Fibroblast of pulmonary artery (primary cell): Measurements from ENCODE around the gene BST2.
A peak's percentile ranks its signal among the peaks of the same experiment; 100 is the strongest.

ENCODE experiments used
- DNase-seq: peaks from one replicate; pipeline ENCODE4 v3.0.0-alpha.2; 2010; ENCODE audit warnings: low read depth
- H3K4me3 ChIP-seq: replicated peaks from 2 replicates; pipeline ENCODE4 v1.5.1; 2011; ENCODE audit warnings: low read depth, mild to moderate bottlenecking, control low read depth, low read length, moderate library complexity
- TF ChIP-seq, protein P1 (sequence below): IDR thresholded peaks from 2 replicates; pipeline ENCODE4 v1.5.1; 2011; ENCODE audit warnings: mild to moderate bottlenecking, control low read depth, low read length, inconsistent platforms; ENCODE audit errors: missing control alignments

BST2 gene, protein sequence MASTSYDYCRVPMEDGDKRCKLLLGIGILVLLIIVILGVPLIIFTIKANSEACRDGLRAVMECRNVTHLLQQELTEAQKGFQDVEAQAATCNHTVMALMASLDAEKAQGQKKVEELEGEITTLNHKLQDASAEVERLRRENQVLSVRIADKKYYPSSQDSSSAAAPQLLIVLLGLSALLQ

DNA sequence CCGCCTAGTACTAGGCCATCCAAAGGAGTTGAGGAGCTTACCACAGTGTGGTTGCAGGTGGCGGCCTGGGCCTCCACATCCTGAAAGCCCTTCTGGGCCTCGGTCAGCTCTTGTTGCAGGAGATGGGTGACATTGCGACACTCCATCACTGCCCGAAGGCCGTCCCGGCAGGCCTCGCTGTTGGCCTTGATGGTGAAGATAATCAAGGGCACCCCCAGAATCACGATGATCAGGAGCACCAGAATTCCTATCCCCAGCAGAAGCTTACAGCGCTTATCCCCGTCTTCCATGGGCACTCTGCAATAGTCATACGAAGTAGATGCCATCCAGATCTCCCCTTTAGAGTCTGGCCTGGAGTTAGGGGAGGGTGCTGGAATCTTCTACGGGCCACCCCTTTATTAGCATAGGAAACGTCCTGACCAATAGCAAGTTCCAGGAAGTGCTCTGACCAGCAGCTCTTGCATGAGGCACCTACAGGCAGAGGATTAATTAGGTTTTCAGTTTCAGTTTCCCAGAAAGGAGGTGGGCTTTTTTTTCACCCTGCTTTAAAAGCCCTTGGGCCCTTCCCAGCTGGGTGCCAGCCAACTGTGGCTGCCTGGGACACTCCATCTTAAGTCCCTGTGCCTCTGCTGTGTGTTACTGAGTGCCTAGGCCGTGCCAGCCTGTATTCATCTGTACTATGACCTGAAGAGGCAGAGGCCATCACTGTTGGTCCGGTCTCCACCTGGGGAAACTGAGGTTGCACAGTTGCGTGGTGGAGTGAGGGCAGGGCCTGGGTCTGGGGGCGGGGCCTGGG, at the start of gene BST2:
Gene BST2, minus strand, starts transcription at position 381 of the 796 bp plus-strand sequence. Its CDS starts 55 bp downstream, at position 326.
- no peak within 1 kb of the TSS for H3K4me3 ChIP-seq
- peak; percentile 59 for DNase-seq
- TF ChIP-seq, protein P1, sequence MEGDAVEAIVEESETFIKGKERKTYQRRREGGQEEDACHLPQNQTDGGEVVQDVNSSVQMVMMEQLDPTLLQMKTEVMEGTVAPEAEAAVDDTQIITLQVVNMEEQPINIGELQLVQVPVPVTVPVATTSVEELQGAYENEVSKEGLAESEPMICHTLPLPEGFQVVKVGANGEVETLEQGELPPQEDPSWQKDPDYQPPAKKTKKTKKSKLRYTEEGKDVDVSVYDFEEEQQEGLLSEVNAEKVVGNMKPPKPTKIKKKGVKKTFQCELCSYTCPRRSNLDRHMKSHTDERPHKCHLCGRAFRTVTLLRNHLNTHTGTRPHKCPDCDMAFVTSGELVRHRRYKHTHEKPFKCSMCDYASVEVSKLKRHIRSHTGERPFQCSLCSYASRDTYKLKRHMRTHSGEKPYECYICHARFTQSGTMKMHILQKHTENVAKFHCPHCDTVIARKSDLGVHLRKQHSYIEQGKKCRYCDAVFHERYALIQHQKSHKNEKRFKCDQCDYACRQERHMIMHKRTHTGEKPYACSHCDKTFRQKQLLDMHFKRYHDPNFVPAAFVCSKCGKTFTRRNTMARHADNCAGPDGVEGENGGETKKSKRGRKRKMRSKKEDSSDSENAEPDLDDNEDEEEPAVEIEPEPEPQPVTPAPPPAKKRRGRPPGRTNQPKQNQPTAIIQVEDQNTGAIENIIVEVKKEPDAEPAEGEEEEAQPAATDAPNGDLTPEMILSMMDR: no peak

DNA sequence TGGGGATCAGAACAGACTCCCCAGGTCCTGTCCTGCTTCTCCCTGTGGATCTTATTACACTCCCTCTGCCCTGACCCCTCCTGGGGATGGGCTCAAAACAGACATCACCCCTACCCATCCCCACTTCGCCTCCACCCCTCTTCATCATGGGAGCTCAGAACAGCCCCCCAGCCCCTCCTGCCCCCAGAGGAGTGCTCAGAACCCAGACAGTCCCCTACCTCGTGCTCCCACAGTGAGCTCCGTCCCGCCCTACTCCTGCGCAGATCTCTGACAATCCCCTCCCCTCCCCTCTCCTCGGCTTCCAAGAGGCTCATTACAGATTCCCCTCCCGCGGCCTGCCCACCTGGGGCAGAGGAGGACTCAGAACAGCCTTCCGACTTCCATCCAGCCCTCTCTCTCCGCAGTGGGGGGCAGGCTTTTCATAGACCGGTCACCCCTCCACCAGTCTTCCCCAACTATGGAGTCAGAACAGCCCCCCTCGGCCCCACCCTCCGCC, 49.2 kb upstream of the BST2 start:
- no peak overlapping the region for H3K4me3 ChIP-seq
- no peak for DNase-seq
- TF ChIP-seq, protein P1: no peak

- TF ChIP-seq, protein P1: no peak
- no peak overlapping the region for H3K4me3 ChIP-seq
Measured at GRCh38 chr19:17451820-17452219, 46.4 kb upstream of the BST2 start.

DNA sequence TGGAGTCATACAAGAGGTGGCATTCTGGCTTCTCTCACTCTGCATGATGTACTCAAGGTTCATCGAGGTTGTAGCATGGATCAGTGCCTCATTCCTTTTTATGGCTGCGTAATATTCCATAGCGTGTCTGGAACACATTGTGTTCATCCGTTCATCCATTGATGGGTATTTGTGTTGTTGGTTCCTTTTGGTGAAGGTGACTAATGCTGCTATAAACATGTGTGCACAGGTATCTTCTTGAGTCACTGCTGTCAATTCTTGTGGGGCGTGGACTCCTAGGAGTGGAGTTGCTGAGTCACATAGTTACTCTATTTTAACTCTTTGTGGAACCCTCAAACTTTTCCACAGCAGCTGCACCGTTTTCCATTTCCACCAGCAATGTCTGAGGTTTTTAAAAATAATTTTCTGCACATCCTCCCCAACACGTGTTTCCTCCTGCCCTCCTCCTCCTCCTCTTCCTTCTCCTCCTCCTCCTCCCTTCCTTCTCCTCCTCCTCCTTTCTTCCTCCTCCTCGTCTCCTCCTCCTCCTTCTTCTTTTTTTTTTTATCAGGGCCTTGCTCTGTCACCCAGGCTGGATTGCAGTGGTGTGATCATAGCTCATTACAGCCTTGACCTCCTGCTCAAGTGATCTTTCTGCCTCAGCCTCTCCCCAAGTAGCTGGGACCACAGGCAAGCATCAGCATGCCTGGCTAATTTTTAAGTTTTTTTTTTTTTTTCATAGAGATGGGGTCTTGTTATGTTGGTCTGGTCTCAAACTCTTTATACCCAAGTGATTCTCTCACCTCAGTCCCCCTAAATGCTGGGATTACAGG, 45.0 kb upstream of the BST2 start:
- DNase-seq: no peak
- no peak overlapping the region for H3K4me3 ChIP-seq
- TF ChIP-seq, protein P1: no peak

More at GRCh38 chr19:17451820-17452219, 46.4 kb upstream of the BST2 start:
- no peak for DNase-seq

- H3K4me3 ChIP-seq: peak within 1 kb of the TSS; percentile 45
- DNase-seq: peak; percentile 19
- TF ChIP-seq, protein P1: peak; percentile 33
Measured at GRCh38 chr19:17448131-17448967, 42.9 kb upstream of the BST2 start, which contains the start of gene TMEM221. TSS of gene TMEM221 (minus strand) at chr19:17448668. CDS start at chr19:17448462, 206 bp downstream.

- no peak overlapping the region for H3K4me3 ChIP-seq
- TF ChIP-seq, protein P1: no peak
- no peak for DNase-seq
Measured at GRCh38 chr19:17447704-17448130, 42.3 kb upstream of the BST2 start.
